ENCODE results near the gene KRTAP16-1.

DNA sequence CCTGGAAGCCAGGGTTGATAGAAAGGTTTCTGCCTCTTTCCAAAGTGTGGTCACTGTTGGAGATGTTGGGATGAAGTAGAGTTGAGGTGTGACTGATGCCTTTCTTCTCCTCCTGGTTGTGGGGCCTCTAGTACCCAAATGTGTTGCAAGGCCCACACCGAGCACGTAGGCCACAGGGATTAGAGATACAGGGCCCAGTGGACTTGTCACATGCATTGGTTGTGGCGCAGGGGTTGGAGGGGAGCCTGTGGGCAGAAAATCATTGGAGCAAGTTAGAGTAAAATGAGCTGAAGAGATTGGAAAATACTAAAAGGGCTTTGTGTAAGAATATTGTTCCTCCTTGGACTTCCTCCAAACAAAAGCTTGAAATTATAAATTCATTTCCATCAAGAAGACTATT is 36.9 kb upstream of the KRTAP16-1 start:
- TF ChIP-seq EZH2 (IDR thresholded peaks at IDR 0.05; ENCODE audit: low read length, unreplicated experiment), result no peak
- TF ChIP-seq, protein P1, sequence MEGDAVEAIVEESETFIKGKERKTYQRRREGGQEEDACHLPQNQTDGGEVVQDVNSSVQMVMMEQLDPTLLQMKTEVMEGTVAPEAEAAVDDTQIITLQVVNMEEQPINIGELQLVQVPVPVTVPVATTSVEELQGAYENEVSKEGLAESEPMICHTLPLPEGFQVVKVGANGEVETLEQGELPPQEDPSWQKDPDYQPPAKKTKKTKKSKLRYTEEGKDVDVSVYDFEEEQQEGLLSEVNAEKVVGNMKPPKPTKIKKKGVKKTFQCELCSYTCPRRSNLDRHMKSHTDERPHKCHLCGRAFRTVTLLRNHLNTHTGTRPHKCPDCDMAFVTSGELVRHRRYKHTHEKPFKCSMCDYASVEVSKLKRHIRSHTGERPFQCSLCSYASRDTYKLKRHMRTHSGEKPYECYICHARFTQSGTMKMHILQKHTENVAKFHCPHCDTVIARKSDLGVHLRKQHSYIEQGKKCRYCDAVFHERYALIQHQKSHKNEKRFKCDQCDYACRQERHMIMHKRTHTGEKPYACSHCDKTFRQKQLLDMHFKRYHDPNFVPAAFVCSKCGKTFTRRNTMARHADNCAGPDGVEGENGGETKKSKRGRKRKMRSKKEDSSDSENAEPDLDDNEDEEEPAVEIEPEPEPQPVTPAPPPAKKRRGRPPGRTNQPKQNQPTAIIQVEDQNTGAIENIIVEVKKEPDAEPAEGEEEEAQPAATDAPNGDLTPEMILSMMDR (conservative IDR thresholded peaks at IDR 0.05; ENCODE audit: low read depth, low read length), result no peak
- TF ChIP-seq EZH2phosphoT487 (IDR thresholded peaks at IDR 0.05; ENCODE audit: borderline replicate concordance, low read length), result no peak
